Muscle layer of duodenum (tissue), 2 donors: ENCODE measurements around the gene RGS19.

Experiments used
- H3K27ac ChIP-seq: one replicate; pipeline ENCODE4 v1.7.0; 2013; ENCODE audit warnings: mild to moderate bottlenecking, low read length
- H3K27me3 ChIP-seq: one replicate; pipeline ENCODE4 v1.7.0; 2013; ENCODE audit warnings: low read depth, mild to moderate bottlenecking, control low read depth, low read length
- H3K36me3 ChIP-seq, 2 donors: one replicate each; pipeline ENCODE4 v1.7.0; 2013; ENCODE audit warnings: low read length in 2 of 2, control low read depth in 1 of 2, mild to moderate bottlenecking in 1 of 2; ENCODE audit not compliant: insufficient read depth in 2 of 2, control insufficient read depth in 1 of 2
- H3K4me1 ChIP-seq, 2 donors: one replicate each; pipeline ENCODE4 v1.7.0; 2013; ENCODE audit warnings: low read length in 2 of 2, mild to moderate bottlenecking in 2 of 2, control low read depth in 1 of 2, moderate library complexity in 1 of 2; ENCODE audit not compliant: insufficient read depth in 2 of 2, control insufficient read depth in 1 of 2
- H3K4me3 ChIP-seq, 2 donors: one replicate each; pipeline ENCODE4 v1.7.0; 2013; ENCODE audit warnings: low read length in 2 of 2, low read depth in 1 of 2, mild to moderate bottlenecking in 1 of 2
- H3K9me3 ChIP-seq, 2 donors: one replicate each; pipeline ENCODE4 v1.7.0; 2013; ENCODE audit warnings: low read length in 2 of 2, control low read depth in 1 of 2, mild to moderate bottlenecking in 1 of 2; ENCODE audit not compliant: control insufficient read depth in 1 of 2
- donor health status: healthy.

The RGS19 gene

GRCh38 chr20:64072498-64073063, 6.7 kb downstream of the RGS19 start:
- no peaks in the 10 kb centered on the region for H3K9me3 ChIP-seq
- H3K4me1 ChIP-seq = no peaks in the 10 kb centered on the region
- no peak overlapping the region for H3K4me3 ChIP-seq
- peaks cover 0 to 29% of the 10 kb centered on the region in 2 donors for H3K36me3 ChIP-seq
- no peak overlapping the region for H3K27ac ChIP-seq
- no peaks in the 10 kb centered on the region for H3K27me3 ChIP-seq

- Histone ChIP-seq H3K4me1 (no peaks in the 10 kb centered on the region), H3K4me3 (no peak overlapping the region), H3K27ac (no peak overlapping the region), H3K27me3 (no peaks in the 10 kb centered on the region), H3K9me3 (no peaks in the 10 kb centered on the region), H3K36me3 (peaks cover 0 to 29% of the 10 kb centered on the region in 2 donors)
Measured at GRCh38 chr20:64071341-64072332, 7.7 kb downstream of the RGS19 start.

- no peaks in the 10 kb centered on the region for H3K27me3 ChIP-seq
- no peak overlapping the region for H3K27ac ChIP-seq
- H3K4me1 ChIP-seq = no peaks in the 10 kb centered on the region
- H3K36me3 ChIP-seq = peaks cover 0 to 29% of the 10 kb centered on the region in 2 donors
- H3K4me3 ChIP-seq = no peak overlapping the region
- H3K9me3 ChIP-seq = no peaks in the 10 kb centered on the region
Measured at GRCh38 chr20:64070244-64070993, 8.9 kb downstream of the RGS19 start.

- H3K27ac ChIP-seq = no peak overlapping the region
- peaks cover 0 to 29% of the 10 kb centered on the region in 2 donors for H3K36me3 ChIP-seq
Measured at GRCh38 chr20:64069614-64070243, 9.6 kb downstream of the RGS19 start.

GRCh38 chr20:64069209-64069613, 10.1 kb downstream of the RGS19 start:
- Histone ChIP-seq H3K9me3 (no peaks in the 10 kb centered on the region), H3K36me3 (peaks cover 0 to 25% of the 10 kb centered on the region in 2 donors), H3K4me1 (peaks cover 0 to 7% of the 10 kb centered on the region in 2 donors), H3K4me3 (no peak overlapping the region), H3K27ac (no peak overlapping the region), H3K27me3 (no peaks in the 10 kb centered on the region)

More at GRCh38 chr20:64069614-64070243, 9.6 kb downstream of the RGS19 start:
- Histone ChIP-seq H3K4me3 (no peak overlapping the region), H3K9me3 (no peaks in the 10 kb centered on the region), H3K4me1 (peaks cover 0 to 1% of the 10 kb centered on the region in 2 donors), H3K27me3 (no peaks in the 10 kb centered on the region)

- peaks cover 0 to 19% of the 10 kb centered on the region in 2 donors for H3K36me3 ChIP-seq
- no peaks in the 10 kb centered on the region for H3K9me3 ChIP-seq
- H3K27me3 ChIP-seq = no peaks in the 10 kb centered on the region
- peaks cover 0 to 12% of the 10 kb centered on the region in 2 donors for H3K4me1 ChIP-seq
- no peak overlapping the region for H3K27ac ChIP-seq
- no peak overlapping the region for H3K4me3 ChIP-seq
Measured at GRCh38 chr20:64068386-64069208, 10.7 kb downstream of the RGS19 start.

GRCh38 chr20:64067733-64068307, 11.5 kb downstream of the RGS19 start:
- peaks cover 0 to 14% of the 10 kb centered on the region in 2 donors for H3K4me1 ChIP-seq
- no peaks in the 10 kb centered on the region for H3K9me3 ChIP-seq
- no peak overlapping the region for H3K4me3 ChIP-seq
- no peaks in the 10 kb centered on the region for H3K27me3 ChIP-seq
- no peak overlapping the region for H3K27ac ChIP-seq
- H3K36me3 ChIP-seq = peaks cover 0 to 15% of the 10 kb centered on the region in 2 donors

GRCh38 chr20:64067005-64067632, 12.2 kb downstream of the RGS19 start:
- Histone ChIP-seq H3K27ac (no peak overlapping the region), H3K9me3 (no peaks in the 10 kb centered on the region), H3K4me3 (no peak overlapping the region), H3K36me3 (peaks cover 0 to 8% of the 10 kb centered on the region in 2 donors), H3K27me3 (no peaks in the 10 kb centered on the region), H3K4me1 (peaks cover 0 to 19% of the 10 kb centered on the region in 2 donors)

GRCh38 chr20:64065974-64066343, 13.4 kb downstream of the RGS19 start:
- no peaks in the 10 kb centered on the region for H3K36me3 ChIP-seq
- no peak overlapping the region for H3K27ac ChIP-seq
- no peaks in the 10 kb centered on the region for H3K9me3 ChIP-seq

More at GRCh38 chr20:64065974-64066343, 13.4 kb downstream of the RGS19 start:
- no peaks in the 10 kb centered on the region for H3K27me3 ChIP-seq
- H3K4me3 ChIP-seq = no peak overlapping the region
- peaks cover 0 to 21% of the 10 kb centered on the region in 2 donors for H3K4me1 ChIP-seq
